Measurements from ENCODE around the gene COG5.

Gene COG5

GRCh38 chr7:107274506-107274905, 289.2 kb downstream of the COG5 start:
- no peak overlapping the region for H3K4me3 ChIP-seq (ENCODE audit: insufficient read depth, low read depth, low read length)
- no peaks in the 10 kb centered on the region for H3K9me3 ChIP-seq (ENCODE audit: control insufficient read depth, low read length)
- H3K27me3 ChIP-seq (ENCODE audit: control insufficient read depth, insufficient read depth, low read length, poor library complexity, severe bottlenecking): no peaks in the 10 kb centered on the region
- H3K4me1 ChIP-seq (ENCODE audit: control insufficient read depth, insufficient read depth, low read length): no peaks in the 10 kb centered on the region
- no peak overlapping the region for H3K27ac ChIP-seq (ENCODE audit: insufficient read depth, low read depth, low read length, poor library complexity, severe bottlenecking)
- no peaks in the 10 kb centered on the region for H3K36me3 ChIP-seq (ENCODE audit: control insufficient read depth, insufficient read depth, low read length)
- 92 to 97% methylated on average over 5 of the region's 5 CpGs for WGBS, 2 experiments

GRCh38 chr7:107269790-107270189, 293.9 kb downstream of the COG5 start:
- H3K9me3 ChIP-seq (ENCODE audit: control insufficient read depth, low read length): no peaks in the 10 kb centered on the region
- H3K4me3 ChIP-seq (ENCODE audit: insufficient read depth, low read depth, low read length): no peak overlapping the region
- H3K36me3 ChIP-seq (ENCODE audit: control insufficient read depth, insufficient read depth, low read length): no peaks in the 10 kb centered on the region
- no peaks in the 10 kb centered on the region for H3K4me1 ChIP-seq (ENCODE audit: control insufficient read depth, insufficient read depth, low read length)
- no peak overlapping the region for H3K27ac ChIP-seq (ENCODE audit: insufficient read depth, low read depth, low read length, poor library complexity, severe bottlenecking)
- WGBS, 2 experiments: 96 to 97% methylated on average over 3 of the region's 3 CpGs
- H3K27me3 ChIP-seq (ENCODE audit: control insufficient read depth, insufficient read depth, low read length, poor library complexity, severe bottlenecking): no peaks in the 10 kb centered on the region

GRCh38 chr7:107268594-107268993, 295.1 kb downstream of the COG5 start:
- H3K4me1 ChIP-seq (ENCODE audit: control insufficient read depth, insufficient read depth, low read length): no peaks in the 10 kb centered on the region
- no CpG with 5 or more reads among the region's 2 CpGs for WGBS, 2 experiments
- H3K36me3 ChIP-seq (ENCODE audit: control insufficient read depth, insufficient read depth, low read length): no peaks in the 10 kb centered on the region
- no peak overlapping the region for H3K27ac ChIP-seq (ENCODE audit: insufficient read depth, low read depth, low read length, poor library complexity, severe bottlenecking)
- H3K4me3 ChIP-seq (ENCODE audit: insufficient read depth, low read depth, low read length): no peak overlapping the region
- H3K27me3 ChIP-seq (ENCODE audit: control insufficient read depth, insufficient read depth, low read length, poor library complexity, severe bottlenecking): no peaks in the 10 kb centered on the region
- no peaks in the 10 kb centered on the region for H3K9me3 ChIP-seq (ENCODE audit: control insufficient read depth, low read length)

- Histone ChIP-seq H3K27ac (ENCODE audit: insufficient read depth, low read depth, low read length, poor library complexity, severe bottlenecking) (no peak overlapping the region), H3K4me1 (ENCODE audit: control insufficient read depth, insufficient read depth, low read length) (no peaks in the 10 kb centered on the region), H3K27me3 (ENCODE audit: control insufficient read depth, insufficient read depth, low read length, poor library complexity, severe bottlenecking) (no peaks in the 10 kb centered on the region), H3K36me3 (ENCODE audit: control insufficient read depth, insufficient read depth, low read length) (no peaks in the 10 kb centered on the region), H3K9me3 (ENCODE audit: control insufficient read depth, low read length) (no peaks in the 10 kb centered on the region), H3K4me3 (ENCODE audit: insufficient read depth, low read depth, low read length) (no peak overlapping the region)
- 90 to 94% methylated on average over 1 of the region's 1 CpG for WGBS, 2 experiments
These were observed 296.6 kb downstream of the COG5 start for GRCh38 chr7:107267138-107267537.

GRCh38 chr7:107264723-107265122, 299.0 kb downstream of the COG5 start:
- Histone ChIP-seq H3K4me3 (ENCODE audit: insufficient read depth, low read depth, low read length) (no peak overlapping the region), H3K27ac (ENCODE audit: insufficient read depth, low read depth, low read length, poor library complexity, severe bottlenecking) (no peak overlapping the region), H3K36me3 (ENCODE audit: control insufficient read depth, insufficient read depth, low read length) (no peaks in the 10 kb centered on the region), H3K27me3 (ENCODE audit: control insufficient read depth, insufficient read depth, low read length, poor library complexity, severe bottlenecking) (no peaks in the 10 kb centered on the region), H3K4me1 (ENCODE audit: control insufficient read depth, insufficient read depth, low read length) (no peaks in the 10 kb centered on the region), H3K9me3 (ENCODE audit: control insufficient read depth, low read length) (no peaks in the 10 kb centered on the region)

GRCh38 chr7:107262857-107263256, 300.9 kb downstream of the COG5 start:
- WGBS, 2 experiments: 95 to 100% methylated on average over 2 of the region's 2 CpGs
- H3K27ac ChIP-seq (ENCODE audit: insufficient read depth, low read depth, low read length, poor library complexity, severe bottlenecking): no peak overlapping the region

GRCh38 chr7:107258737-107259136, 305.0 kb downstream of the COG5 start:
- H3K27me3 ChIP-seq (ENCODE audit: control insufficient read depth, insufficient read depth, low read length, poor library complexity, severe bottlenecking): no peaks in the 10 kb centered on the region
- H3K4me1 ChIP-seq (ENCODE audit: control insufficient read depth, insufficient read depth, low read length): no peaks in the 10 kb centered on the region
- H3K9me3 ChIP-seq (ENCODE audit: control insufficient read depth, low read length): no peaks in the 10 kb centered on the region
- no peak overlapping the region for H3K27ac ChIP-seq (ENCODE audit: insufficient read depth, low read depth, low read length, poor library complexity, severe bottlenecking)
- WGBS, 2 experiments: 88 to 92% methylated on average over 2 to 3 of the region's 5 CpGs
- no peaks in the 10 kb centered on the region for H3K36me3 ChIP-seq (ENCODE audit: control insufficient read depth, insufficient read depth, low read length)
- no peak overlapping the region for H3K4me3 ChIP-seq (ENCODE audit: insufficient read depth, low read depth, low read length)

More at GRCh38 chr7:107262857-107263256, 300.9 kb downstream of the COG5 start:
- Histone ChIP-seq H3K4me3 (ENCODE audit: insufficient read depth, low read depth, low read length) (no peak overlapping the region), H3K27me3 (ENCODE audit: control insufficient read depth, insufficient read depth, low read length, poor library complexity, severe bottlenecking) (no peaks in the 10 kb centered on the region), H3K9me3 (ENCODE audit: control insufficient read depth, low read length) (no peaks in the 10 kb centered on the region), H3K4me1 (ENCODE audit: control insufficient read depth, insufficient read depth, low read length) (no peaks in the 10 kb centered on the region), H3K36me3 (ENCODE audit: control insufficient read depth, insufficient read depth, low read length) (no peaks in the 10 kb centered on the region)

- 93 to 100% methylated on average over 1 to 4 of the region's 4 CpGs for WGBS, 2 experiments
- Histone ChIP-seq H3K27ac (ENCODE audit: insufficient read depth, low read depth, low read length, poor library complexity, severe bottlenecking) (no peak overlapping the region), H3K36me3 (ENCODE audit: control insufficient read depth, insufficient read depth, low read length) (no peaks in the 10 kb centered on the region), H3K27me3 (ENCODE audit: control insufficient read depth, insufficient read depth, low read length, poor library complexity, severe bottlenecking) (no peaks in the 10 kb centered on the region), H3K4me3 (ENCODE audit: insufficient read depth, low read depth, low read length) (no peak overlapping the region), H3K9me3 (ENCODE audit: control insufficient read depth, low read length) (no peaks in the 10 kb centered on the region), H3K4me1 (ENCODE audit: control insufficient read depth, insufficient read depth, low read length) (no peaks in the 10 kb centered on the region)
These were observed 308.1 kb downstream of the COG5 start for GRCh38 chr7:107255602-107256001.

GRCh38 chr7:107254398-107254985, 309.2 kb downstream of the COG5 start:
- no peaks in the 10 kb centered on the region for H3K9me3 ChIP-seq (ENCODE audit: control insufficient read depth, low read length)
- no peak overlapping the region for H3K4me3 ChIP-seq (ENCODE audit: insufficient read depth, low read depth, low read length)
- H3K4me1 ChIP-seq (ENCODE audit: control insufficient read depth, insufficient read depth, low read length): no peaks in the 10 kb centered on the region
- 87 to 95% methylated on average over 3 to 5 of the region's 5 CpGs for WGBS, 2 experiments
- no peak overlapping the region for H3K27ac ChIP-seq (ENCODE audit: insufficient read depth, low read depth, low read length, poor library complexity, severe bottlenecking)
- H3K36me3 ChIP-seq (ENCODE audit: control insufficient read depth, insufficient read depth, low read length): no peaks in the 10 kb centered on the region
- H3K27me3 ChIP-seq (ENCODE audit: control insufficient read depth, insufficient read depth, low read length, poor library complexity, severe bottlenecking): no peaks in the 10 kb centered on the region

GRCh38 chr7:107253599-107253998, 310.1 kb downstream of the COG5 start:
- H3K4me1 ChIP-seq (ENCODE audit: control insufficient read depth, insufficient read depth, low read length): no peaks in the 10 kb centered on the region
- H3K36me3 ChIP-seq (ENCODE audit: control insufficient read depth, insufficient read depth, low read length): no peaks in the 10 kb centered on the region
- no peak overlapping the region for H3K4me3 ChIP-seq (ENCODE audit: insufficient read depth, low read depth, low read length)
- WGBS, 2 experiments: 93 to 96% methylated on average over 3 of the region's 3 CpGs
- H3K9me3 ChIP-seq (ENCODE audit: control insufficient read depth, low read length): no peaks in the 10 kb centered on the region
- no peak overlapping the region for H3K27ac ChIP-seq (ENCODE audit: insufficient read depth, low read depth, low read length, poor library complexity, severe bottlenecking)
- no peaks in the 10 kb centered on the region for H3K27me3 ChIP-seq (ENCODE audit: control insufficient read depth, insufficient read depth, low read length, poor library complexity, severe bottlenecking)

- no peaks in the 10 kb centered on the region for H3K36me3 ChIP-seq (ENCODE audit: control insufficient read depth, insufficient read depth, low read length)
- no peaks in the 10 kb centered on the region for H3K27me3 ChIP-seq (ENCODE audit: control insufficient read depth, insufficient read depth, low read length, poor library complexity, severe bottlenecking)
- H3K4me3 ChIP-seq (ENCODE audit: insufficient read depth, low read depth, low read length): no peak overlapping the region
- no peaks in the 10 kb centered on the region for H3K4me1 ChIP-seq (ENCODE audit: control insufficient read depth, insufficient read depth, low read length)
- no peaks in the 10 kb centered on the region for H3K9me3 ChIP-seq (ENCODE audit: control insufficient read depth, low read length)
- WGBS, 2 experiments: 95 to 96% methylated on average over 2 to 3 of the region's 3 CpGs
- H3K27ac ChIP-seq (ENCODE audit: insufficient read depth, low read depth, low read length, poor library complexity, severe bottlenecking): no peak overlapping the region
These were observed 311.8 kb downstream of the COG5 start for GRCh38 chr7:107251963-107252362.
